ENCODE results near the gene CUL1.

DNA sequence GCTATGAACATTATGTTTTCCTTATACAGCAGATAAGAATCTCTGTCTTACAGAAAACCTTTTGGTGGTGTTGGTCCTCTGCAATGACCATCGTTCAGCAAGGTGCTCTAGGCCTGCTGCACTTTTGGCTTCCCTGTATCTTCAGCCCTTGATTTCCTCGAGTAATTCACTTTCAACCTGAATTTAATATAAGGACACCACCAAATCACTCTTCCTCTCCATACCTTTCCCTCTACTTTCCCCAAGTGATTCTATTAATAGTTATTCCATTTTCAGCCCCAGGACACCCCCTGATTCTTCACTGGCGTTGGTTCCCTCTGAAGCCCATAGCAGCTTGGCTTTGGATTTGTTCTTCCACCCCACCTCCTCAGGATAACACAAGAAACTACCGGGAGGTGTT, 113.2 kb downstream of the CUL1 start:
- no peak for TF ChIP-seq BHLHE40 (IDR thresholded peaks at IDR 0.05; ENCODE audit: borderline replicate concordance)
- TF ChIP-seq ARNT (IDR thresholded peaks at IDR 0.05), result no peak

Data from HEK293T (cell line).